Transverse colon (tissue), 4 donors: ENCODE data around the gene CMTM4. TPM values are rescaled to one million over a fixed set of nuclear protein-coding genes. Genes with fewer than 3 reads are reported as not detected.

Experiments
- DNase-seq: peaks from one replicate; pipeline ENCODE4 v3.0.0-alpha.2; 2019
- H3K27ac ChIP-seq, 4 donors: fragments of 200-600 bp; sonication (generic); 2 replicates each; pipeline ENCODE4 v1.5.1; 2016 to 2018; ENCODE audit warnings: inconsistent platforms in 4 of 4
- H3K27me3 ChIP-seq: fragments of 200-600 bp; sonication (generic); 2 replicates; pipeline ENCODE4 v1.5.1; 2017; ENCODE audit warnings: inconsistent platforms
- H3K36me3 ChIP-seq, 4 donors: fragments of 200-600 bp; sonication (generic); 2 replicates each; pipeline ENCODE4 v1.5.1; 2017 to 2019; ENCODE audit warnings: inconsistent platforms in 4 of 4
- H3K4me1 ChIP-seq, 4 donors: fragments of 200-600 bp; sonication (generic); 2 replicates each; pipeline ENCODE4 v1.5.1; 2017 to 2020; ENCODE audit warnings: inconsistent platforms in 4 of 4
- H3K4me3 ChIP-seq, 4 donors: fragments of 200-600 bp; sonication (generic); 1 replicate in 1 of 4; 2 replicates in 3 of 4; pipeline versions ENCODE4 v1.5.1 to v1.6.1; 2017 to 2019; ENCODE audit warnings: inconsistent platforms in 4 of 4
- H3K9me3 ChIP-seq, 2 donors: fragments of 200-600 bp; sonication (generic); 2 replicates each; pipeline ENCODE4 v1.5.1; 2017 to 2019; ENCODE audit warnings: inconsistent platforms in 2 of 2
- CTCF ChIP-seq, 5 experiments: fragments of 200-600 bp in 3 of 5; fragments of 450-650 bp in 2 of 5; sonication (generic) in 3 of 5; IDR thresholded peaks; 1 replicate in 2 of 5; 2 replicates in 3 of 5; pipeline ENCODE4 v1.5.1; 2016 to 2017; ENCODE audit warnings: antibody characterized with exemption in 5 of 5, inconsistent platforms in 3 of 5, mild to moderate bottlenecking in 2 of 5, moderate library complexity in 1 of 5
- EP300 ChIP-seq: sonication (generic); formaldehyde crosslinking; IDR thresholded peaks from one replicate; pipeline ENCODE4 v1.6.1; 2017; ENCODE audit warnings: antibody characterized with exemption, low read depth
- POLR2A ChIP-seq: fragments of 450-650 bp; IDR thresholded peaks from one replicate; pipeline ENCODE4 v1.6.1; 2016; ENCODE audit warnings: antibody characterized with exemption, mild to moderate bottlenecking, moderate library complexity
- POLR2AphosphoS5 ChIP-seq, 3 donors: sonication (generic); formaldehyde crosslinking; IDR thresholded peaks; one replicate each; pipeline ENCODE4 v1.6.1; 2016; ENCODE audit warnings: antibody characterized with exemption in 3 of 3
- WGBS, 2 donors: methylation state at CpG; one replicate each; pipeline ENCODE4 v1.1.5; 2018; ENCODE audit warnings: low coverage in 1 of 2; 5-methylcytosine and 5-hydroxymethylcytosine counted together
- in situ Hi-C, 4 donors: fragments of 200-750 bp; cut with MboI; loops; one replicate each; pipeline versions ENCODE4 v1.15.0 to v1.15.1; 2017; ENCODE audit warnings: low sequenced_read_pairs in 3 of 4, low pct_ligation_motif_present in 1 of 4, low pct_unique_long_range_greater_than_20kb in 1 of 4
- intact Hi-C: fragments of 100-400 bp; cut with DNase I; formaldehyde crosslinking; loops from one replicate; pipeline ENCODE4 v1.15.1; 2023; ENCODE audit warnings: low total_unique reads
- total RNA-seq, 4 donors: library from RNA; depleted of rRNA; stranded (reverse); fragments of >200 nt; gene quantifications; one replicate each; pipeline ENCODE4 v1.1.0, GENCODE V29; 2016

Gene CMTM4
- total RNA-seq, 4 donors from 2014 or later = 77.0 to 167 (median 163) TPM

- 94 to 95% methylated on average over 3 to 7 of the region's 7 CpGs for WGBS, 2 donors
Measured at GRCh38 chr16:66677179-66677578, 19.4 kb downstream of the CMTM4 start.

GRCh38 chr16:66676599-66676998 is 19.9 kb downstream of the CMTM4 start:
- in situ Hi-C loops = no loop called here
- 72 to 74% methylated on average over 2 to 3 of the region's 3 CpGs for WGBS, 2 donors

More at GRCh38 chr16:66677179-66677578, 19.4 kb downstream of the CMTM4 start:
- TF ChIP-seq EP300 (no peak), POLR2AphosphoS5 (IDR thresholded peaks at IDR 0.05) (no peak), CTCF (IDR thresholded peaks at IDR 0.05) (no peak), POLR2A (no peak)
- H3K27ac ChIP-seq = no peak overlapping the region
- DNase-seq = no peak
- no peaks in the 10 kb centered on the region for H3K9me3 ChIP-seq
- H3K4me1 ChIP-seq = peaks cover 0 to 6% (median 0%) of the 10 kb centered on the region in 4 donors
- intact Hi-C loops = no loop called here
- no peaks in the 10 kb centered on the region for H3K27me3 ChIP-seq
- no peak overlapping the region for H3K4me3 ChIP-seq
- in situ Hi-C loops = no loop called here
- H3K36me3 ChIP-seq = peaks cover 0 to 4% (median 0%) of the 10 kb centered on the region in 4 donors

GRCh38 chr16:66673691-66674090 is 22.9 kb downstream of the CMTM4 start:
- peaks cover 0 to 3% (median 0%) of the 10 kb centered on the region in 4 donors for H3K36me3 ChIP-seq
- intact Hi-C loops = no loop called here
- TF ChIP-seq POLR2AphosphoS5 (IDR thresholded peaks at IDR 0.05) (no peak), EP300 (no peak), POLR2A (no peak), CTCF (IDR thresholded peaks at IDR 0.05) (no peak)
- no peaks in the 10 kb centered on the region for H3K9me3 ChIP-seq
- no peaks in the 10 kb centered on the region for H3K27me3 ChIP-seq
- no peak for DNase-seq
- H3K4me3 ChIP-seq = no peak overlapping the region
- H3K27ac ChIP-seq = no peak overlapping the region
- H3K4me1 ChIP-seq = peaks cover 0 to 16% (median 12%) of the 10 kb centered on the region in 4 donors
- in situ Hi-C loops = no loop called here
- 89 to 100% methylated on average over 1 to 2 of the region's 2 CpGs for WGBS, 2 donors

More at GRCh38 chr16:66676599-66676998, 19.9 kb downstream of the CMTM4 start:
- no peak for DNase-seq
- Histone ChIP-seq H3K4me3 (no peak overlapping the region), H3K36me3 (peaks cover 0 to 4% (median 0%) of the 10 kb centered on the region in 4 donors), H3K27me3 (no peaks in the 10 kb centered on the region), H3K9me3 (no peaks in the 10 kb centered on the region), H3K27ac (no peak overlapping the region), H3K4me1 (peaks cover 0 to 6% (median 0%) of the 10 kb centered on the region in 4 donors)
- TF ChIP-seq POLR2AphosphoS5 (IDR thresholded peaks at IDR 0.05) (no peak), CTCF (IDR thresholded peaks at IDR 0.05) (no peak), EP300 (no peak), POLR2A (no peak)
- intact Hi-C loops = no loop called here

GRCh38 chr16:66670691-66671388 is 25.7 kb downstream of the CMTM4 start:
- H3K36me3 ChIP-seq = no peaks in the 10 kb centered on the region
- TF ChIP-seq POLR2AphosphoS5 (IDR thresholded peaks at IDR 0.05) = no peak
- TF ChIP-seq CTCF (IDR thresholded peaks at IDR 0.05) = no peak
- TF ChIP-seq EP300 = no peak
- no peak for TF ChIP-seq POLR2A
- H3K27ac ChIP-seq = peak overlapping the region; percentile 10 to 58 (median 50)
- H3K4me3 ChIP-seq = no peak overlapping the region
- H3K27me3 ChIP-seq = no peaks in the 10 kb centered on the region
- in situ Hi-C loops (no loop called here), intact Hi-C loops (no loop called here)
- DNase-seq = no peak
- peaks cover 0 to 18% (median 11%) of the 10 kb centered on the region in 4 donors for H3K4me1 ChIP-seq
- H3K9me3 ChIP-seq = no peaks in the 10 kb centered on the region
- 64 to 69% methylated on average over 10 of the region's 10 CpGs for whole genome bisulfite sequencing, 2 donors
